Ovary (tissue), 3 donors: ENCODE measurements around the gene MYRIP.

ENCODE experiments used
- POLR2A ChIP-seq: fragments of 450-650 bp; IDR thresholded peaks from one replicate; pipeline ENCODE4 v1.6.1; 2017; ENCODE audit warnings: antibody characterized with exemption, mild to moderate bottlenecking, moderate library complexity
- TF ChIP-seq, protein P1 (sequence below), 3 donors: fragments of 450-650 bp in 2 of 3; fragments of 200-600 bp in 1 of 3; IDR thresholded peaks; one replicate each; pipeline versions ENCODE4 v1.5.1 to v1.8.0; 2016 to 2022; ENCODE audit warnings: antibody characterized with exemption in 3 of 3, mild to moderate bottlenecking in 1 of 3
- donor health status: DM: no; HTN: no; CAD: no.

DNA sequence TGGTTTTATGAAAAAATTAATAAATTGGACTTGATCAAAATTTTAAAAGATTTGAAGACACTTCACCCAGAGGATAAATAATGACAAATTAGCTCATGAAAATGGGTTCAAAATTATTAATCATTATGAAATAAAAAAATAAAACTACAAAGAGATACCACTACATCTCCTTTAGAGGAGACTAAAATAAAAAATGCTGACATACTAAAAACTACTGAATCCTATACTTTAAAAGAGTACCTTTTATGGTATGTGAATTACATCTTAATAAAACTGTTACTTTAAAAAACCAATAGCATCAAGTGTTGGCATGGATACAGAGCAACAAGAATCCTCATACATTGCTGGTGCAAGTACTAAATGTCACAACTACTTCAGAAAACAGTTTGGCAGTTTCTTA is 46.0 kb upstream of the MYRIP start:
- TF ChIP-seq, protein P1, sequence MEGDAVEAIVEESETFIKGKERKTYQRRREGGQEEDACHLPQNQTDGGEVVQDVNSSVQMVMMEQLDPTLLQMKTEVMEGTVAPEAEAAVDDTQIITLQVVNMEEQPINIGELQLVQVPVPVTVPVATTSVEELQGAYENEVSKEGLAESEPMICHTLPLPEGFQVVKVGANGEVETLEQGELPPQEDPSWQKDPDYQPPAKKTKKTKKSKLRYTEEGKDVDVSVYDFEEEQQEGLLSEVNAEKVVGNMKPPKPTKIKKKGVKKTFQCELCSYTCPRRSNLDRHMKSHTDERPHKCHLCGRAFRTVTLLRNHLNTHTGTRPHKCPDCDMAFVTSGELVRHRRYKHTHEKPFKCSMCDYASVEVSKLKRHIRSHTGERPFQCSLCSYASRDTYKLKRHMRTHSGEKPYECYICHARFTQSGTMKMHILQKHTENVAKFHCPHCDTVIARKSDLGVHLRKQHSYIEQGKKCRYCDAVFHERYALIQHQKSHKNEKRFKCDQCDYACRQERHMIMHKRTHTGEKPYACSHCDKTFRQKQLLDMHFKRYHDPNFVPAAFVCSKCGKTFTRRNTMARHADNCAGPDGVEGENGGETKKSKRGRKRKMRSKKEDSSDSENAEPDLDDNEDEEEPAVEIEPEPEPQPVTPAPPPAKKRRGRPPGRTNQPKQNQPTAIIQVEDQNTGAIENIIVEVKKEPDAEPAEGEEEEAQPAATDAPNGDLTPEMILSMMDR (IDR thresholded peaks at IDR 0.05): no peak
- TF ChIP-seq POLR2A: no peak
